Activated naive CD4-positive, alpha-beta T cell treated with anti-CD3 and anti-CD28 coated beads for 36 hours (primary cell): ENCODE measurements around the gene HAP1. TPM values are rescaled to one million over a fixed set of nuclear protein-coding genes. Genes with fewer than 3 reads are reported as not detected.

ENCODE experiments used
- CTCF ChIA-PET: fragments of 350-600 bp; sonication (Branson Sonifier 250); formaldehyde crosslinking; loops from one replicate; lab custom pipeline; 2021; ENCODE audit warnings: antibody characterized with exemption; lab: Charles Lee
- DNase-seq: peaks from one replicate; pipeline ENCODE4 v3.0.0-alpha.2; 2020
- H3K27ac Mint-ChIP-seq: one replicate; pipeline ENCODE4 v1.8.0; 2021; ENCODE audit warnings: mild to moderate bottlenecking, mixed read lengths
- H3K27me3 Mint-ChIP-seq: one replicate; pipeline ENCODE4 v1.8.0; 2021; ENCODE audit warnings: low read depth, mixed read lengths
- H3K36me3 Mint-ChIP-seq: one replicate; pipeline ENCODE4 v1.8.0; 2021; ENCODE audit warnings: low read depth, mixed read lengths
- H3K4me1 Mint-ChIP-seq: one replicate; pipeline ENCODE4 v1.8.0; 2021; ENCODE audit warnings: low read depth, mixed read lengths
- H3K4me3 Mint-ChIP-seq: one replicate; pipeline ENCODE4 v1.8.0; 2021; ENCODE audit warnings: mild to moderate bottlenecking, moderate library complexity, mixed read lengths
- H3K9me3 Mint-ChIP-seq: one replicate; pipeline ENCODE4 v1.8.0; 2021; ENCODE audit warnings: mixed read lengths
- intact Hi-C: fragments of 100-400 bp; cut with micrococcal nuclease; formaldehyde crosslinking; loops from one replicate; pipeline ENCODE4 v1.15.1; 2023
- total RNA-seq, 2 experiments: library from RNA; stranded (reverse); gene quantifications; one replicate each; pipeline ENCODE4 v1.2.3, GENCODE V29; 2021

The HAP1 gene
- total RNA-seq, 2 experiments from 2014 or later, result not detected

DNA sequence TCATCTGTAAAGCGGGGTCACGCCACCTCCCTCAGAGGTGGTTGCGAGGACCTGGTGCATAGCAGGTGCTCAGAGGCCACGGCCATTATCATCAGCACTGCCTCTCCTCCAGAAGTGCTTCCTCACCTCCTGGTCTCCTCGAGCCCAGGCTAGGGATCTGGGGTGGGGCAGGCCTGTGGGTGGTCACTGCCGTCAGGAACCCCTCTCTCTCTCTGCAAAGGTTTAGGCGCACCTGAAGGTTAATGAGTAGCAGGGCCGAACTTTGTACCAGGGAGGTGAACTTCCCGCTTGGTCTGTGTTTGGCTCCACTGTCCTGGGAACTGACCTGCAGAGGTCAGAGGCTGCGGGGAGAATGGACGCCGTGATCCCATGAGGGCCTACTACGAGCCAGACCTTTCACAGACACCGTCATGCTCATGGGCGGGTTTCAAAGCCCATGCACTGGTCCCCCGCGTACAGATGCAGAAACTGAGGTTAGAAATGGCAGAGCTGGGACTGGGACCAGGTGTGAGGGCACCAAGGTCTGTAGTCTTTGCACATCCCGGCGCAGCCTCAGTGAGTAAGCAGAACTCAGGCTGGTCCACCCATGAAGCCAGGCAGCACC lies 38.2 kb upstream of the HAP1 start:
- intact Hi-C loops, result no loop called here
- H3K4me3 Mint-ChIP-seq, result no peak overlapping the region
- H3K4me1 Mint-ChIP-seq, result no peaks in the 10 kb centered on the region
- CTCF ChIA-PET, result interaction anchor here (1.0 kb wide), 1 partner anchor 36 kb away, joined by 3 read pairs; no protein-coding TSS in a partner anchor
- no peak overlapping the region for H3K27ac Mint-ChIP-seq
- no peak for DNase-seq
- no peaks in the 10 kb centered on the region for H3K27me3 Mint-ChIP-seq
- H3K9me3 Mint-ChIP-seq, result no peaks in the 10 kb centered on the region
- H3K36me3 Mint-ChIP-seq, result no peaks in the 10 kb centered on the region

DNA sequence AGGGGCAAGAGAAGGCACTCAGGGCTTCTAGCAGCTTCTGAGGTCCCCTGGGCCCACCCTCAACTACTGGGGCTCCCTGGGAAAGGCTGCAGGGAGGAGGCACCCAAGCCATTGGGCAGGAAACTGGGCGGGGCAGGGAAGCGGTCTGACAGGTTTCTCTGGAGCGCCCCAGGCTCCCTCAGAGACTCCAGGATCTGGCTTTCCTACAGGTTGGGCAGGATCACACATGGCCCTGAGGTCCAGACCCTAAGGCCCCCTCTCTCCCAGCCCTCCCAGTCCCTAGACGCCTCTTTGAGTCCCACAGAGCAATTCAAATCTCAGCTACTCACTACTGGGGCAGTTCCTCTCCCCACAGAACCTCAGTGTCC lies 37.8 kb upstream of the HAP1 start:
- H3K4me3 Mint-ChIP-seq, result no peak overlapping the region
- no peak for DNase-seq
- H3K36me3 Mint-ChIP-seq, result no peaks in the 10 kb centered on the region
- CTCF ChIA-PET, result no interaction called here
- H3K27ac Mint-ChIP-seq, result no peak overlapping the region
- intact Hi-C loops, result no loop called here
- H3K9me3 Mint-ChIP-seq, result no peaks in the 10 kb centered on the region
- no peaks in the 10 kb centered on the region for H3K27me3 Mint-ChIP-seq
- H3K4me1 Mint-ChIP-seq, result no peaks in the 10 kb centered on the region

GRCh38 chr17:41771389-41772206 lies 37.2 kb upstream of the HAP1 start:
- Mint-ChIP-seq H3K4me3 (no peak overlapping the region), H3K27me3 (no peaks in the 10 kb centered on the region), H3K27ac (no peak overlapping the region), H3K9me3 (no peaks in the 10 kb centered on the region), H3K4me1 (no peaks in the 10 kb centered on the region), H3K36me3 (no peaks in the 10 kb centered on the region)
- CTCF ChIA-PET, result no interaction called here
- no peak for DNase-seq
- intact Hi-C loops, result no loop called here

DNA sequence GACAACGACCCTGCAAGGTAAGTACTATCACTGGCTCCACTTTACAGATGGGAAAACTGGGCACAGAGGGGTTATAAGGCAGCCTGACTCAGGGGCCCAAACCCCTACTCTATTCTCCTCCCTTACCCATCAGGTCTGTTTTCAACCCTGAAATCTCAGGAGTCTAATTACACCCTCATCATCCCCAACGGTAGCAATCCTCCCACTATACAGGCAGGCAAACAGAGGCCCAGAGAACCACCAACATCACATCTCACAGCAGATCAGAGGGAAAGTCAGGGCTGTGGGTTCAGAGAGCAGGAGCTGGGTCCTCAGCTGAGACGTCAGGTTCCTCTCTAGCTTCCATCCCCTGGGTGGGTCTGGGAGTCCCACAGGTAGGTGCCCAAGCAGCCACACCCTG lies 35.5 kb upstream of the HAP1 start:
- DNase-seq, result no peak
- no peaks in the 10 kb centered on the region for H3K9me3 Mint-ChIP-seq
- no peaks in the 10 kb centered on the region for H3K36me3 Mint-ChIP-seq
- no peaks in the 10 kb centered on the region for H3K27me3 Mint-ChIP-seq
- CTCF ChIA-PET, result no interaction called here
- intact Hi-C loops, result no loop called here
- H3K27ac Mint-ChIP-seq, result no peak overlapping the region
- H3K4me3 Mint-ChIP-seq, result no peak overlapping the region
- H3K4me1 Mint-ChIP-seq, result no peaks in the 10 kb centered on the region

DNA sequence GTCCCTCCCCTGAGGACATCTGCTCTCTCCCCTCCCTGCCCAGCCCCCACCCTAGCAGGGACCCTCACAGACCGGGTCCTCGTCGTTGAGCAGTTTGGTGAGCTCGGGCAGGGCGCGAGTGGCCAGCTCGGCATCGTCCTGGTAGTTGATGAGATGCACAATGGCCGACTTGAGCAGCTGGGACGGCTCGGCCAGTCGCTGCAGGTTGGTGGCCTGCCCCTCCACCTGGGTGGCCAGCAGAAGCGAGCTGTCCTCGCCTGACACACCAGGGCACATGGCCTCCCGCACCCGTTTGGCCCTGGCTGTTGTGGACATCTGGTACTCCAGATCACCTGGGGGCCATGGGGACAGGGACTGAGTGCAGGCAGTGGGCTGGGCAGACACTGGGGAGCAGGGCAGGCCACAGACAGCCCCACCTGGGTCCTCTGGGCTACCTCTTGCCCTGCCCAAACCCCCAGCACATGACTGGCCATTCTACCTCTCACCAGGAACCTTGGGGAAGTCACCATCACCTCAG lies 35.0 kb upstream of the HAP1 start:
- intact Hi-C loops, result no loop called here
- DNase-seq, result no peak
- Mint-ChIP-seq H3K27me3 (no peaks in the 10 kb centered on the region), H3K27ac (no peak overlapping the region), H3K9me3 (no peaks in the 10 kb centered on the region), H3K4me3 (no peak overlapping the region), H3K4me1 (no peaks in the 10 kb centered on the region), H3K36me3 (no peaks in the 10 kb centered on the region)
- CTCF ChIA-PET, result no interaction called here

DNA sequence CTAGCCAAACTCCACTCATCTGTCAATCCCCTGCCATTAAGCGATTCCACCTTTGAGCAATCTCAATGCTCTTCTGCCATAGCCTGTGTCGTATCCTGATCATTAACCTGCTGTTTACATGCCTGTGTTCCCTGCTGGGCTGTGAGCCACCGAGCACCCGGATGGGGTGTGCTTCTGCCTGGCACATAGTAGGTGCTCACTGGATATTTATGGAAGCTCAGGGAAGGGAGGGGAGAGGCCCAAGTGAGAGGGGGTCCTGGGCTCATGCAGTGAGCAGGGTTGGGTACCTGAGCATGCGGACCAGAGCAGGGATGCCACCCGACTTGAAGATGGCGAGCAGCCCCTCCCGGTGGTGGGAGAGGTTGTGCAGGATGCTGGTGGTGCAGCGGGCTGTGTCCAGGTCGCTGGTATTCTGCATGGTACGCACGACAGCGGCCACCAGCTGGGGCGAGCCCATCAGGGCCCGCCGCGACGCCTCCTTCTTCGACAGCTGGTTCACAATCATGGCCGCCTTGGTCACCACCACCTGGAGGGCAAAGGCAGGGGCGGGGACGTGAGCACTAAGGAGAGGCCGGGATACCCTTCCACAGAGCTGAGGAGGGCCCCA lies 34.3 kb upstream of the HAP1 start:
- Mint-ChIP-seq H3K4me1 (no peaks in the 10 kb centered on the region), H3K9me3 (no peaks in the 10 kb centered on the region), H3K4me3 (no peak overlapping the region), H3K27ac (no peak overlapping the region), H3K36me3 (no peaks in the 10 kb centered on the region), H3K27me3 (no peaks in the 10 kb centered on the region)
- intact Hi-C loops, result no loop called here
- CTCF ChIA-PET, result interaction anchor here (0.6 kb wide), 1 partner anchor 54 kb away, joined by 3 read pairs; no protein-coding TSS in a partner anchor
- DNase-seq, result no peak

GRCh38 chr17:41767324-41768042 lies 33.0 kb upstream of the HAP1 start:
- no peaks in the 10 kb centered on the region for H3K27me3 Mint-ChIP-seq
- no peaks in the 10 kb centered on the region for H3K9me3 Mint-ChIP-seq
- H3K27ac Mint-ChIP-seq, result no peak overlapping the region
- DNase-seq, result no peak
- CTCF ChIA-PET, result no interaction called here
- H3K4me1 Mint-ChIP-seq, result no peaks in the 10 kb centered on the region
- intact Hi-C loops, result no loop called here
- no peak overlapping the region for H3K4me3 Mint-ChIP-seq
- H3K36me3 Mint-ChIP-seq, result no peaks in the 10 kb centered on the region

DNA sequence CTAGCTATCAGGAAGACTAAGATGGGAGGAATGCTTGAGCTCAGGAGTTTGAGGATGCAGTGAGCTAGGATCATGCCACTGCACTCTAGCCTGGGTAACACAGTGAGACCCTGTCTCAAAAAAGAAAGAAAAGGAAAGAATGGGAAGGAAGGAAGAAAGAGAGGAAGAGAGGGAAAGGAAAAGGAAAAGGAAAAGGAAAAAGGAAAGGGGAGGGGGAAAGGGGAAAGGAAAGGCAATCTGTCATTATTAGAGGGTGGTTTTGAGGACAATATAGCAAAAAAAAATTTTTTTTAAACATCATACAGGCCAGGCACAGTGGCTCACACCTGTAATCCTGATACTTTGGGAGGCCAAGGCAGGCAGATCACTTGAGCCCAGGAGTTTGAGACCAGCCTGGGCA lies 31.7 kb upstream of the HAP1 start:
- no peak for DNase-seq
- no peaks in the 10 kb centered on the region for H3K9me3 Mint-ChIP-seq
- H3K36me3 Mint-ChIP-seq, result no peaks in the 10 kb centered on the region
- CTCF ChIA-PET, result interaction anchor here (0.7 to 2.2 kb wide), 2 partner anchors 36 to 54 kb away, joined by 5 read pairs; partner anchors contain the start of gene GAST
- intact Hi-C loops, result no loop called here
- no peak overlapping the region for H3K27ac Mint-ChIP-seq
- H3K4me3 Mint-ChIP-seq, result no peak overlapping the region
- H3K4me1 Mint-ChIP-seq, result no peaks in the 10 kb centered on the region
- no peaks in the 10 kb centered on the region for H3K27me3 Mint-ChIP-seq

- no peaks in the 10 kb centered on the region for H3K36me3 Mint-ChIP-seq
- CTCF ChIA-PET, result no interaction called here
These were observed 28.9 kb upstream of the HAP1 start for GRCh38 chr17:41763327-41763726.

GRCh38 chr17:41762841-41763240 lies 28.4 kb upstream of the HAP1 start:
- no peak for DNase-seq
- intact Hi-C loops, result no loop called here
- Mint-ChIP-seq H3K27me3 (no peaks in the 10 kb centered on the region), H3K4me3 (no peak overlapping the region), H3K9me3 (no peaks in the 10 kb centered on the region), H3K27ac (no peak overlapping the region), H3K4me1 (no peaks in the 10 kb centered on the region), H3K36me3 (no peaks in the 10 kb centered on the region)
- CTCF ChIA-PET, result no interaction called here

More at GRCh38 chr17:41763327-41763726, 28.9 kb upstream of the HAP1 start:
- Mint-ChIP-seq H3K4me3 (no peak overlapping the region), H3K9me3 (no peaks in the 10 kb centered on the region), H3K27ac (no peak overlapping the region), H3K27me3 (no peaks in the 10 kb centered on the region), H3K4me1 (no peaks in the 10 kb centered on the region)
- intact Hi-C loops, result no loop called here
- DNase-seq, result no peak

DNA sequence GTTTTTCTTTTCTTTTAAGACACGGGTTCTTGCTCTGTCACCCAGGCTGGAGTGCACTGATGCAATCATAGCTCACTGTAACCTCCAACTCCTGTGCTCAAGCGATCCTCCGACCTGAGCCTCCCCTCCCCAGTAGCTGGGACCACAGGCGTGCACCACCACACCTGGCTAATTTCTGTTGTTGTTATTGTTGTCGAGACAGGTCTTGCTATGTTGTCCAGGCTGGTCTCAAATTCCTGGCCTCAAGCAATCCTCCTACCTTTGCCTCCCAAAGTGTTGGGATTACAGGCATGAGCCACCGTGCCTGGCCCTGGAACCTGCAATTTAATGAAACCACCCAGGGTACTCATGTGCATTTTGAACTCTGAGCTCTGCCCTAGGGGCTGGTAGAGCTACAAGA lies 27.9 kb upstream of the HAP1 start:
- Mint-ChIP-seq H3K27me3 (no peaks in the 10 kb centered on the region), H3K27ac (no peak overlapping the region), H3K9me3 (no peaks in the 10 kb centered on the region), H3K4me3 (no peak overlapping the region), H3K36me3 (no peaks in the 10 kb centered on the region), H3K4me1 (no peaks in the 10 kb centered on the region)
- intact Hi-C loops, result no loop called here
- CTCF ChIA-PET, result no interaction called here
- no peak for DNase-seq

GRCh38 chr17:41760878-41761277 lies 26.4 kb upstream of the HAP1 start:
- Mint-ChIP-seq H3K27ac (no peak overlapping the region), H3K4me1 (no peaks in the 10 kb centered on the region), H3K9me3 (no peaks in the 10 kb centered on the region), H3K4me3 (no peak overlapping the region), H3K27me3 (no peaks in the 10 kb centered on the region), H3K36me3 (no peaks in the 10 kb centered on the region)
- no peak for DNase-seq
- CTCF ChIA-PET, result interaction anchor here (0.6 kb wide), 1 partner anchor 482 kb away, joined by 4 read pairs; no protein-coding TSS in a partner anchor
- intact Hi-C loops, result no loop called here
